ENCODE measurements around the gene CNBD2. TPM values are rescaled to one million over a fixed set of nuclear protein-coding genes. Genes with fewer than 3 reads are reported as not detected.

Gene CNBD2
- polyA plus RNA-seq, 1 donor (not counting 4 experiments of a cell fraction or from before 2014, with no cell fraction given) = 3.0 TPM

DNA sequence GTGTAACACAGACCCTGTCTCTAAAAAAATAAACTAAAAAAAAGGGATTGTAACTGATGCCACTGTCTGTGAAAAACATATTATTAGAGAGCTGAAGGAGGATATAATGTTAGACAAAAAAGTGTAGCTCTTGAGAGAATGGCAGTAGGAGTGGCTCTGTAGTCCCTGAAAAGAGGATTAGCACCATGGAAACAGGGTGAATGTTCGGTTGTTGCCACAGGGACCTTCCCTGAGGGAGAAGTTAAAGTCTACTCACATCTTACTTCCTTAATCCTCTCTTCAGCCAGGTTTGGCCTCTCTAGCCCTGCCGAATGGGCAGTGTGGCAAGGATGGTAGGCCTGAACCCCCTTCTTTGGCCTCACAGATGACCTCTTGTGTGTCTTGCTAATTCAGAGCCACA lies 26.1 kb upstream of the CNBD2 start:
- H4K20me1 ChIP-seq (ENCODE audit: control insufficient read depth, extremely low read depth, insufficient read depth, low read length) = no peaks in the 10 kb centered on the region
- H2AFZ ChIP-seq (ENCODE audit: control insufficient read depth, low read length) = no peak overlapping the region
- no peaks in the 10 kb centered on the region for H3K79me2 ChIP-seq (ENCODE audit: control insufficient read depth, insufficient read depth, low read length)
- no peaks in the 10 kb centered on the region for H3K9me3 ChIP-seq (ENCODE audit: control insufficient read depth, low read depth, low read length)
- H3K4me2 ChIP-seq (ENCODE audit: control insufficient read depth, extremely low read depth, insufficient read depth, low read depth, low read length) = no peak overlapping the region
- no peak for TF ChIP-seq CTCF (optimal IDR thresholded peaks at IDR 0.05 in 1 of 3, IDR thresholded peaks at IDR 0.05 in 1 of 3, conservative IDR thresholded peaks at IDR 0.05 in 1 of 3; ENCODE audit: extremely low read depth in 1 of 3, insufficient read depth in 2 of 3, low read length in 3 of 3)
- no peak for TF ChIP-seq EZH2 (IDR thresholded peaks at IDR 0.05; ENCODE audit: low read length)
- FAIRE-seq = no peak
- no peak overlapping the region for H3K27ac ChIP-seq (ENCODE audit: control insufficient read depth, insufficient read depth, low read length)
- dilution Hi-C loops (cut with MboI; ENCODE audit: extremely low pct_ligation_motif_present, low sequenced_read_pairs) = no loop called here
- no peak for DNase-seq (ENCODE audit: low read depth, low spot score)
- no peaks in the 10 kb centered on the region for H3K9me1 ChIP-seq (ENCODE audit: control insufficient read depth, extremely low read depth, insufficient read depth, low read length)
- no peaks in the 10 kb centered on the region for H3K27me3 ChIP-seq (ENCODE audit: control insufficient read depth, extremely low read depth, insufficient read depth, low read length)
- H3K4me1 ChIP-seq (ENCODE audit: control insufficient read depth, extremely low read depth, insufficient read depth, low read length) = no peaks in the 10 kb centered on the region
- no peak overlapping the region for H3K9ac ChIP-seq (ENCODE audit: control insufficient read depth, extremely low read depth, insufficient read depth, low read length)
- H3K36me3 ChIP-seq (ENCODE audit: control insufficient read depth in 2 of 2, extremely low read depth in 1 of 2, insufficient read depth in 2 of 2, low read length in 2 of 2) = peaks cover 11 to 25% of the 10 kb centered on the region in 2 experiments
- H3K4me3 ChIP-seq (ENCODE audit: control insufficient read depth in 2 of 3, extremely low read depth in 1 of 3, insufficient read depth in 2 of 3, low read depth in 1 of 3, low read length in 3 of 3) = no peak overlapping the region

- Histone ChIP-seq H3K4me2 (ENCODE audit: control insufficient read depth, extremely low read depth, insufficient read depth, low read depth, low read length) (no peak overlapping the region), H3K27me3 (ENCODE audit: control insufficient read depth, extremely low read depth, insufficient read depth, low read length) (no peaks in the 10 kb centered on the region), H3K79me2 (ENCODE audit: control insufficient read depth, insufficient read depth, low read length) (peaks cover 9% of the 10 kb centered on the region), H2AFZ (ENCODE audit: control insufficient read depth, low read length) (no peak overlapping the region), H3K27ac (ENCODE audit: control insufficient read depth, insufficient read depth, low read length) (no peak overlapping the region), H3K9me1 (ENCODE audit: control insufficient read depth, extremely low read depth, insufficient read depth, low read length) (no peaks in the 10 kb centered on the region), H4K20me1 (ENCODE audit: control insufficient read depth, extremely low read depth, insufficient read depth, low read length) (no peaks in the 10 kb centered on the region), H3K36me3 (ENCODE audit: control insufficient read depth in 2 of 2, extremely low read depth in 1 of 2, insufficient read depth in 2 of 2, low read length in 2 of 2) (peaks cover 7 to 19% of the 10 kb centered on the region in 2 experiments), H3K9me3 (ENCODE audit: control insufficient read depth, low read depth, low read length) (no peaks in the 10 kb centered on the region), H3K9ac (ENCODE audit: control insufficient read depth, extremely low read depth, insufficient read depth, low read length) (no peak overlapping the region), H3K4me3 (ENCODE audit: control insufficient read depth in 2 of 3, extremely low read depth in 1 of 3, insufficient read depth in 2 of 3, low read depth in 1 of 3, low read length in 3 of 3) (no peak overlapping the region), H3K4me1 (ENCODE audit: control insufficient read depth, extremely low read depth, insufficient read depth, low read length) (no peaks in the 10 kb centered on the region)
- FAIRE-seq (no peak), DNase-seq (ENCODE audit: low read depth, low spot score) (no peak)
- dilution Hi-C loops (cut with MboI; ENCODE audit: extremely low pct_ligation_motif_present, low sequenced_read_pairs) = no loop called here
- TF ChIP-seq EZH2 (IDR thresholded peaks at IDR 0.05; ENCODE audit: low read length) (no peak), CTCF (optimal IDR thresholded peaks at IDR 0.05 in 1 of 3, IDR thresholded peaks at IDR 0.05 in 1 of 3, conservative IDR thresholded peaks at IDR 0.05 in 1 of 3; ENCODE audit: extremely low read depth in 1 of 3, insufficient read depth in 2 of 3, low read length in 3 of 3) (peak; percentile 52 to 70 (median 54))
Observed at GRCh38 chr20:35947489-35947888, 20.9 kb upstream of the CNBD2 start.

Data from keratinocyte (primary cell).